Activated CD4-positive, alpha-beta memory T cell treated with anti-CD3 and anti-CD28 coated beads for 36 hours (primary cell): ENCODE measurements around the gene SLC25A39. TPM values are rescaled to one million over a fixed set of nuclear protein-coding genes. Genes with fewer than 3 reads are reported as not detected.
A peak's percentile ranks its signal among the peaks of the same experiment; 100 is the strongest.

Experiments
- CTCF ChIA-PET: fragments of 350-600 bp; sonication (Branson Sonifier 250); formaldehyde crosslinking; loops from one replicate; lab custom pipeline; 2021; ENCODE audit warnings: antibody characterized with exemption, inconsistent platforms; lab: Charles Lee
- POLR2A ChIA-PET: fragments of 350-600 bp; sonication (Branson Sonifier 250); formaldehyde crosslinking; loops from one replicate; lab custom pipeline; 2021; ENCODE audit warnings: antibody characterized with exemption; lab: Charles Lee
- DNase-seq: peaks from one replicate; pipeline ENCODE4 v3.0.0-alpha.2; 2020
- H3K27ac Mint-ChIP-seq: one replicate; pipeline ENCODE4 v1.8.0; 2021; ENCODE audit warnings: mixed read lengths
- H3K27me3 Mint-ChIP-seq: one replicate; pipeline ENCODE4 v1.8.0; 2021; ENCODE audit warnings: mixed read lengths
- H3K36me3 Mint-ChIP-seq: one replicate; pipeline ENCODE4 v1.8.0; 2021; ENCODE audit warnings: mixed read lengths
- H3K4me1 Mint-ChIP-seq: one replicate; pipeline ENCODE4 v1.8.0; 2021; ENCODE audit warnings: low read depth, mixed read lengths
- H3K4me3 Mint-ChIP-seq: one replicate; pipeline ENCODE4 v1.8.0; 2021; ENCODE audit warnings: mild to moderate bottlenecking, mixed read lengths
- H3K9me3 Mint-ChIP-seq: one replicate; pipeline ENCODE4 v1.8.0; 2021; ENCODE audit warnings: mixed read lengths
- intact Hi-C: fragments of 100-400 bp; cut with micrococcal nuclease; formaldehyde crosslinking; loops from one replicate; pipeline ENCODE4 v1.15.1; 2023
- total RNA-seq, 2 experiments: library from RNA; stranded (reverse); gene quantifications; one replicate each; pipeline ENCODE4 v1.2.3, GENCODE V29; 2021

The SLC25A39 gene
- total RNA-seq, 2 experiments from 2014 or later: 121 to 122 TPM

DNA sequence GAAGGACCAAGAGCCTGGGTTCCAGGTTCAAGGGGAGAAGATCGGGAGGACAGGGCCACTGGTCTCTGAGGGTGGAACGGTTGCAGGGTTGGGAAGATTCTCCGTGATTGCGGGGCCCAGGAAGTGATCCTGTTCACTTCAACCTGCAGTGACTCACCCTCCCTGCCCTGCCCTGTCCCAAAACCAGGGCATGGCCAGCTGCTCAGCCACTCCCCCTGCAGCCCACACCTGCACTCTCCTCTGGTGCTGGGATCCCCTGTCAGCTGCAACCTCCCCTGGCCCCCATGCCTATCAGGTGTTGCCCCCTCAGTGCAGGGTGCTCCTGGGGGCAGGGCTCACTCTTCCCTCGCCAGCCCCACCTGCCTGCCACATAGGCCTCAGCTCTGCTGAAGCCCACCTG lies 15.2 kb downstream of the SLC25A39 start:
- peaks cover 27% of the 10 kb centered on the region for H3K27me3 Mint-ChIP-seq
- peak overlapping the region; percentile 23 for H3K4me3 Mint-ChIP-seq
- peaks cover 7% of the 10 kb centered on the region for H3K4me1 Mint-ChIP-seq
- H3K9me3 Mint-ChIP-seq: no peaks in the 10 kb centered on the region
- no peak for DNase-seq
- intact Hi-C loops: loop anchor here (2.0 kb wide), 1 partner anchor 15 kb away; the partner anchor contains the start of gene SLC25A39
- ChIA-PET POLR2A (no interaction called here), CTCF (interaction anchor here (1.3 to 1.6 kb wide), 2 partner anchors 21 kb away, joined by 3 read pairs; no protein-coding TSS in a partner anchor)
- H3K36me3 Mint-ChIP-seq: no peaks in the 10 kb centered on the region
- no peak overlapping the region for H3K27ac Mint-ChIP-seq

DNA sequence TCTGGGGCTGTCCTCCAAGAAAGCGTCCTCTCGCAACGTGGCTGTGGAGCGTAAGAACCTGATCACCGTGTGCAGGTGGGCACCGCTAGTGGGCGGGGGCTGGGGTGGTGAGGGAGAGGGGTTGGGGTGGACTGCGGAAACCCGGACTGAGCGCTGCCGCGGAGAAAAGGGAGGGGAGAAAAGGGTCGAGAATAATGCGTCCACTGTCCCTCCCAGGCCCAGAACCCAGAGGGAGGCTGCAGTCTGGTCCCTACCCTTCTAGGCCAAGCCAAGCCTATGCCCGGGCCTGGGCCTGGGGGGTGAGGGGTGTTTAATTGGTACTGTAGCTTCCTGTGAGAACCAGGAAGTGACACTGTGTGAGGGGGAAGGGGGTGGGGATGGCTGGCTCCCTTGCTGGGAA lies 15.8 kb downstream of the SLC25A39 start:
- POLR2A ChIA-PET: no interaction called here
- Mint-ChIP-seq H3K9me3 (no peaks in the 10 kb centered on the region), H3K4me3 (peak overlapping the region; percentile 23), H3K36me3 (peaks cover 1% of the 10 kb centered on the region), H3K4me1 (peaks cover 7% of the 10 kb centered on the region), H3K27me3 (peaks cover 23% of the 10 kb centered on the region), H3K27ac (no peak overlapping the region)
- DNase-seq: no peak
- intact Hi-C loops: loop anchor here (2.0 kb wide), 1 partner anchor 16 kb away; the partner anchor contains the start of gene SLC25A39
- CTCF ChIA-PET: interaction anchor here (0.8 to 1.3 kb wide), 3 partner anchors 22 to 99 kb away, joined by 3 to 6 read pairs (median 3); partner anchors contain the start of gene GRN

DNA sequence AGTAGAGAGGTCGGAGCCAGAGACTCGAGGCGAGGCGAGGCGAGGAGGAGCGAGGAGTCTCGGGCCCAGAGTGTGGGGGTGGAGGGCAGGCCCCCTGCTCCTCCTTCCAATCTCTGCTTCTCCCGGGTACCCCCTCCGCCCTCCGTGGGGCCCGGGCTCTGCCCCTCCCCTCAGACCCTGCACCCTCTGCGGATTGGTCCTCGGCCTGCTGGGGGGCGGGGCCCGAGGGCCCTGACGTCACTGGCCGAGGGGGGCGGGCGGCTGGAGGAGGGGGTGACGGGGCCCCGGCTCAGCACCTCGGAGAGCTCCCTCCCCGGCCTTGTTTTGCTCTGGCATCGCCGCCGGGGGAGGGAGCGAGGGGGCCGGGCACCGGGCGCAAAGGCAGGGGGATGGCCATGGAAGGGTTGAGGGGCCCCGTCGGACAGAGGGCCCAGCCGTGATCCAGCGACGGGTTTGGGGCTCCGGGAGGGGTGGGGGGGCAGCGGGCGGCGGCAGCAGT lies 16.3 kb downstream of the SLC25A39 start, which contains the start of gene RUNDC3A:
RUNDC3A (plus strand) TSS at position 282 of the 499 bp plus-strand sequence. CDS start 232 bp downstream, outside the sequence.
- ChIA-PET CTCF (interaction anchor here (0.7 to 1.3 kb wide), 4 partner anchors 16 to 98 kb away, joined by 3 to 6 read pairs (median 3); partner anchors contain the start of genes GRN and SLC25A39), POLR2A (no interaction called here)
- H3K36me3 Mint-ChIP-seq: peaks cover 1% of the 10 kb centered on the region
- H3K27me3 Mint-ChIP-seq: peaks cover 22% of the 10 kb centered on the region
- intact Hi-C loops: loop anchor here (2.0 kb wide), 1 partner anchor 16 kb away; the partner anchor contains the start of gene SLC25A39
- H3K27ac Mint-ChIP-seq: no peak within 1 kb of the TSS
- H3K4me3 Mint-ChIP-seq: peak within 1 kb of the TSS; percentile 23
- no peaks in the 10 kb centered on the region for H3K9me3 Mint-ChIP-seq
- DNase-seq: peak; percentile 88
- peaks cover 7% of the 10 kb centered on the region for H3K4me1 Mint-ChIP-seq

DNA sequence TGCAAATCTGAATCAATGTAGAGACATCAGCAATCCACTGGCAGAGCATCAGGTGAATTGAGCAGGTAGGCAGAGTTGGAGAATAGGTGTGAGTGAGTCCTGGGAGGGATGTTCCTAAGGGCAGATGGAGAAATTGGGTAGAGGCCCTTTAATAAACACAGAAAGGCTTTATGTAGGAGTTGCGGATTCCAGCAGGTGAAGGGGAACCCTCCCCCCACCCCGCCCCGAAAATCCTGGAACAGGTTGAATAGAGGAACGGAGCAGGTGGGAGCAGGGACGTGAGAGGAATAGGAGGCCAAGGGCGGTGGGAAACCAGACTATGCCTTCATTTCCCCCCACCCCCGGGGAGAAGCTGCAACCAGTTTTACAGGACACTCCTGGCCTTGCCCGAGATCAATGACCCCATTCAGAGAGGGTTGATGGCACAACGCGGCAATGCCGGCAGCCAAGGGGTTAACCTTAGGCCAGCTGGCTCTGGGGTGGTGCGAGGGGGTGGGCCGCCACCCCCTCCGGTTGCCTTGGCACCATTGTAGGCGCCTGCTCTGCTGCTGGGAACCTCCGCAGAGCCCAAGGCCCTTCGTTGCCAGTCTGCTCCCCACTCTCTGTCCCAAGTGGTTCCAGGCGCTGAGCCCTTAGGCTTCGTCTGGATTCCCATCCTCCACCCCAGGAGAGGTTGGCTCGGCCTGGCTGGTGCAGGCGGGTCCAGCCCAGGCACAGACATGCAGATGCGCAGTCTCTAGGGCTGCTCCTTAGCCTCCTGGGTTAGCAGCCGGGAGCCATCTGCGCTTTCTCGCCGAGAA lies 17.0 kb downstream of the SLC25A39 start:
- Mint-ChIP-seq H3K27ac (no peak overlapping the region), H3K4me3 (no peak overlapping the region), H3K36me3 (peaks cover 1% of the 10 kb centered on the region), H3K27me3 (peaks cover 24% of the 10 kb centered on the region), H3K4me1 (peaks cover 7% of the 10 kb centered on the region), H3K9me3 (no peaks in the 10 kb centered on the region)
- CTCF ChIA-PET: interaction anchor here (0.7 to 1.1 kb wide), 4 partner anchors 17 to 98 kb away, joined by 3 to 6 read pairs (median 3); partner anchors contain the start of genes GRN and SLC25A39
- DNase-seq: no peak
- intact Hi-C loops: loop anchor here (2.0 kb wide), 1 partner anchor 17 kb away; the partner anchor contains the start of gene SLC25A39
- POLR2A ChIA-PET: no interaction called here

DNA sequence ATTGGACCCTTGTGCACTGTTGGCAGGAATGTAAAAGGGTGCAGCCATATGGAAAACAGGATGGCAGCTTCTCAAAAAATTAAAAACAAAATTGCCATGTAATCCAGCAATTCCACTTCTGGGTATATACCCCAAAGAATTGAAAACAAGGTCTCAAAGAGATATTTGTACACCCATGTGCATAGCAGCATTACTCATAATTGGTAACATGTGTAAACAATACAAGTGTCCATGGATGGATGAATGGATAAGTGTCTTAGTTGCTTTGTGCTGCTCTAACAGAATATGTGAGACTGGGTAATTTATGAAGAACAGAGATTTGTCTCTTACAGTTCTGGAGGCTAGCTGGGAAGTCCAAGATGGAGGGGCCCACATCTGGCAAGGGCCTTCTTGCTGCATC lies 20.0 kb downstream of the SLC25A39 start:
- Mint-ChIP-seq H3K4me3 (no peak overlapping the region), H3K36me3 (peaks cover 1% of the 10 kb centered on the region), H3K4me1 (peaks cover 7% of the 10 kb centered on the region), H3K9me3 (no peaks in the 10 kb centered on the region), H3K27ac (no peak overlapping the region), H3K27me3 (peaks cover 31% of the 10 kb centered on the region)
- intact Hi-C loops: no loop called here
- no peak for DNase-seq
- ChIA-PET CTCF (no interaction called here), POLR2A (no interaction called here)

DNA sequence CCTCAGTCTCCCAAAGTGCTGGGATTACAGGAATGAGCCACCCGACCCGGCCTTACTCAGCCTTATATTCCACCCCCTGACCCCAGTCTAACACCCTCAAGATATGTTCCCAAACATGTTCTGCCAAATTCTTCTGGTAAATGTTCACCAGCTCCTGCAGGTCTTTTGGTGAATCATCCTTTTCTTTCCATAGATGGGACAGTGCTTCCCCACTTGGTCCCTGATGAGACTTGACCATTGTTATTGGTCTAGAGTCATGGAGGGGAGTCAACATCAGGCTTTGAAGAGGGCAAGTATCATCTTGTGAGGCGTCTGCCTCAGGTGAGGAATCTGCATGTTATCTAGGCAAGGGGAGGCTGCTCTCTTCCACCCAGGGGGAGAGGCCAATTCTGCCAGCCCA lies 26.6 kb downstream of the SLC25A39 start:
- intact Hi-C loops: no loop called here
- Mint-ChIP-seq H3K36me3 (no peaks in the 10 kb centered on the region), H3K9me3 (no peaks in the 10 kb centered on the region), H3K27me3 (peaks cover 11% of the 10 kb centered on the region), H3K4me1 (no peaks in the 10 kb centered on the region), H3K4me3 (no peak overlapping the region), H3K27ac (no peak overlapping the region)
- CTCF ChIA-PET: no interaction called here
- DNase-seq: no peak
- POLR2A ChIA-PET: no interaction called here

DNA sequence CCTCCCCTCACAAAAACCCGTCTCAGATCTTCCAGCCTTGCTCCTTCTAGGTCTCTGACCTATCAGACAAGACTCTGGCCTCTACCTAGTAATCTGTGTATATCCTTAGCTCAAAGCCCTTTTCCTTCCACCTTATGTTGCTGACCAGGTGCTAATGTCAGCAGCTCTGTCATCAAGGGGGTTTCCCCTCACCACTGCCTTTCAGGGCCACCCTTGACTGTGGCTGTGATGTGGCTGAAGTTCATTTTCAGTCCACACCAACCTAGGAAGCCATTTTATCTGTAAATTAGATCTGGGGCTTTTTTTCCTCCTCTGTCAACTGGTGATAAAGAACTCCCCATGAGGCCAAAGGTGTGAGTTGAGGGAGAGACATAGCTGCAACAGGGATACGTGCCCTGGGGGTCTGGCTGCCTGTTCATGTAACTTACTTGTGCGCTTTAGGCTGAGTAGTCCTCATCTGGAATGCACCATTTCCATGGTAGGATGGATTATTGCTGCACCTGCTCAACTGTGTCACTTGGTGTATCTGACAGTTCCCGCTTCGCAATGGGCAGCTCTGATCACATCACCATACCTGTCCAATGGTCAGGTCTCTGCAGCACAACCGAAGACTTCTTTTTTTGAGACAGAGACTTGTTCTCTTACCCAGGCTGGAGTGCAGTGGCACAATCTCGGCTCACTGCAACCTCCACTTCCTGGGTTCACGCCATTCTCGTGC lies 31.0 kb downstream of the SLC25A39 start:
- DNase-seq: peak; percentile 15
- Mint-ChIP-seq H3K4me3 (no peak overlapping the region), H3K9me3 (no peaks in the 10 kb centered on the region), H3K27ac (no peak overlapping the region), H3K4me1 (no peaks in the 10 kb centered on the region), H3K27me3 (peaks cover 6% of the 10 kb centered on the region), H3K36me3 (no peaks in the 10 kb centered on the region)
- ChIA-PET CTCF (interaction anchor here (1.3 kb wide), 1 partner anchor 70 kb away, joined by 3 read pairs; the partner anchor contains the start of gene FAM171A2), POLR2A (no interaction called here)
- intact Hi-C loops: no loop called here

DNA sequence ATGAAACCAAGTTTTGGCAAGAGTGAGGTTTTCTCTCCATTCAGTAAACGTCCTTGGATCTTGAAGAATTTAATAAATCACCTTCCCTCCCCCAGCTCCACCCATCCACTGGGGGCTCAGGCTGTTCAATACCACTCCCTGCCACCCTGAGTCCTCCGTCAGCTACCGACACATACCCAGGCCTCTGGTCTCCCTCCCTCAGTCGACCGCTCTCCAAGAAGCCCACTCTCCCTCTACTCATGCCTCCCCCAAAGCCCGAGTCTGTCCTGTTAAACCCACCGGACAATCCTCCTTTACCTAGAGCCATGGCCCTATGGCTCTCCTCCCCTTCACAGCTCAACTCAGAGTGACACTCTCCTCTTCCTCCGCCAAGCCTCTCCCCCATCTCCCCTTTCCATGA lies 37.0 kb downstream of the SLC25A39 start:
- intact Hi-C loops: no loop called here
- Mint-ChIP-seq H3K36me3 (no peaks in the 10 kb centered on the region), H3K27ac (no peak overlapping the region), H3K4me3 (no peak overlapping the region), H3K27me3 (peaks cover 7% of the 10 kb centered on the region), H3K4me1 (no peaks in the 10 kb centered on the region), H3K9me3 (no peaks in the 10 kb centered on the region)
- DNase-seq: no peak
- POLR2A ChIA-PET: interaction anchor here (0.7 kb wide), 1 partner anchor 12 kb away, joined by 3 read pairs; no protein-coding TSS in a partner anchor
- CTCF ChIA-PET: interaction anchor here (1.0 kb wide), 1 partner anchor 78 kb away, joined by 3 read pairs; no protein-coding TSS in a partner anchor

DNA sequence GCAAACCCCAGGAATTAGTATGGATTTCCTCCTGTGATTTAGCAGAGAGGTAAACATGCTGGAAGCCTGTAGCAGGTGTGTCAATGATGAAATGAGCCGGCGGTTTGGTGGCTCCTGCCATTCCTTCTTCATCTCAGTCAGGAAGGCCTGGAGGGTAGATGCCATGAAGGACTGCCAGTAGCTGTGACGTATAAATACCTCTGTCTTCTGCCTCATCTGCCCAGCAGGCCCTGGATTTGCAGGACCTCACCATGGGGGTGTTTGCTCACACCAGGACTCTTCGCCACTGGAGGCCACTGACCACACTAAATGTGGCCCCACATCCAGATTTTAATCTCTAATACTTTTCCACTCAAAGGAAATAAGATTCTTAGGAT lies 40.6 kb downstream of the SLC25A39 start:
- Mint-ChIP-seq H3K4me1 (peaks cover 7% of the 10 kb centered on the region), H3K27ac (no peak overlapping the region), H3K27me3 (peaks cover 10% of the 10 kb centered on the region), H3K36me3 (no peaks in the 10 kb centered on the region), H3K9me3 (no peaks in the 10 kb centered on the region), H3K4me3 (no peak overlapping the region)
- intact Hi-C loops: no loop called here
- no peak for DNase-seq
- POLR2A ChIA-PET: no interaction called here
- CTCF ChIA-PET: no interaction called here

DNA sequence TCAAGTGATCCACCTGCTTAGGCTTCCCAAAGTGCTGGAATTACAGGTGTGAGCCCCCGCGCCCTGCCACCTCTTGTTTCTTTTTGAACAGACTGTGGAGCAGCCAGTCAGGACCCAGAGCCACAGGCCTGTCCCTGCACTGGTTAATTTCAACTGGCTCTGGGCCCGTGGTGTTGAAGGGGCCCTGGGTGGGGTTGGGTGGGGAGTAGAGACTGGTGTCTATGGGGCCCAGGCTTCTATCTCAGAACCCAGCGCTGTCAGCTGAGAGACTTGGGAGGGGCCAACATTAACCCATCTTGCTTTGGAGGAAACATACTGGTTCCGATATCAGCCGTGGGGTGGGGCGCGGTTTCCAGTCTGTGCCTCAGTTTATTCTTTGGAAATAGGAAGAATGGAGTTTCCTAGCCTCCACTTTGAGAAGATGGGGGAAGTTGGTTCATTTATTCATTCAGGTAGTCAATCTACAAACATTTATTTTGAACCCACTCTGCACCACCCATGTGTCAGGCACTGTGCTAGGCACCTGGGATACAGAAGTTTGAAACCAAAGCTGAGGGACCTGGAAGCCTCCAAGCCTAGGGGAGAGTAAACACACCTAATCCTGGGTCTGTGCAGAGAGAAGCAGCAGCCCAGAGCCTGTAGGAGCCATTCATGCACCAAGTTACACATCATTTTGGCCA lies 41.1 kb downstream of the SLC25A39 start:
- Mint-ChIP-seq H3K9me3 (no peaks in the 10 kb centered on the region), H3K4me3 (no peak overlapping the region), H3K27ac (no peak overlapping the region), H3K27me3 (peaks cover 10% of the 10 kb centered on the region), H3K36me3 (no peaks in the 10 kb centered on the region), H3K4me1 (peaks cover 7% of the 10 kb centered on the region)
- intact Hi-C loops: no loop called here
- POLR2A ChIA-PET: interaction anchor here (0.7 kb wide), 1 partner anchor 41 kb away, joined by 4 read pairs; the partner anchor contains the start of gene SLC25A39
- CTCF ChIA-PET: no interaction called here
- no peak for DNase-seq

DNA sequence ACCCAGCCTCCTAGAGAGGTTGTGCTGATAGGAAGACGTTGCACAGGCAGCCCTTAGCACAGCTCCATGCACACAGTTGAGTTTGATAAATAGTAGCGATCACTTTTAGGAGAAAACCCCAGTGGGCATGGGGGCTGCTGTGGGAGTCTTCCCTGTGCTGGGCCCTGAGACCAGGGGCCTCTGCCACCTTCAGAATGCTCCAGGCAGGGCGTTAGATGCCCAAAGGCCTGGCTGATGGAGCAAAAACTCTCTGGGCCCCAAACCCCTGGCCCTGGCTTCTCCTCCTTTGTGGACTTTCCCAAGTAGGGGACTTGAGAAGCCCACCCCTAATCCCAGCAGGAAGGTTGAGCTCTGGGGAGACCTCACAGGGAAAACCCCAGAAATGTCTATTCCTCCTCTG lies 42.4 kb downstream of the SLC25A39 start:
- Mint-ChIP-seq H3K36me3 (no peaks in the 10 kb centered on the region), H3K9me3 (no peaks in the 10 kb centered on the region), H3K27ac (no peak overlapping the region), H3K4me3 (no peak overlapping the region), H3K4me1 (peaks cover 7% of the 10 kb centered on the region), H3K27me3 (peaks cover 6% of the 10 kb centered on the region)
- DNase-seq: no peak
- intact Hi-C loops: no loop called here
- CTCF ChIA-PET: interaction anchor here (0.7 kb wide), 1 partner anchor 365 kb away, joined by 4 read pairs; no protein-coding TSS in a partner anchor
- POLR2A ChIA-PET: no interaction called here
